GM12878 (cell line): Measurements from ENCODE around the gene CCNJL.
"Not testable (repeated sequence)": the region's sequence is repeated elsewhere in the genome, so short reads cannot be mapped to it uniquely, and the experiment has no call there.

Source experiments
- EGR1 ChIP-seq, 2 experiments: IDR thresholded peaks; 1 replicate in 1 of 2; 2 replicates in 1 of 2; pipeline ENCODE4 v1.6.1; 2011 to 2012; ENCODE audit warnings: low read depth in 2 of 2, low read length in 2 of 2, borderline replicate concordance in 1 of 2, mild to moderate bottlenecking in 1 of 2, moderate library complexity in 1 of 2
- HDGF ChIP-seq: fragments of 450-650 bp; IDR thresholded peaks from 2 replicates; pipeline ENCODE4 v1.6.1; 2016; ENCODE audit warnings: antibody characterized with exemption
- NFYA ChIP-seq: IDR thresholded peaks from 2 replicates; pipeline ENCODE4 v1.6.1; 2011; ENCODE audit warnings: low read depth, mild to moderate bottlenecking, low read length, improper control_type of control experiment, borderline replicate concordance
- POLR2AphosphoS5 ChIP-seq: IDR thresholded peaks from 2 replicates; pipeline ENCODE4 v1.6.1; 2011; ENCODE audit warnings: mild to moderate bottlenecking, low read length, inconsistent platforms
- RFX5 ChIP-seq: IDR thresholded peaks from 2 replicates; pipeline ENCODE4 v1.6.1; 2011; ENCODE audit warnings: low read depth, low read length, improper control_type of control experiment
- SUPT20H ChIP-seq: IDR thresholded peaks from 2 replicates; pipeline ENCODE4 v1.6.1; 2011; ENCODE audit warnings: low read depth, mild to moderate bottlenecking, low read length, moderate library complexity, borderline replicate concordance; ENCODE audit not compliant: control insufficient read depth
- TAF1 ChIP-seq: IDR thresholded peaks from 2 replicates; pipeline ENCODE4 v1.6.1; 2011; ENCODE audit warnings: mild to moderate bottlenecking, low read depth, low read length, borderline replicate concordance
- ZNF274 ChIP-seq: IDR thresholded peaks from one replicate; pipeline ENCODE4 v1.8.0; 2011; ENCODE audit not compliant: insufficient read length, insufficient read depth
- TF ChIP-seq, protein P1 (sequence below), 3 experiments: IDR thresholded peaks in 2 of 3; conservative IDR thresholded peaks in 1 of 3; 2 replicates each; pipeline ENCODE4 v1.5.1; 2011; ENCODE audit warnings: low read depth in 3 of 3, low read length in 3 of 3, mild to moderate bottlenecking in 3 of 3, control low read depth in 2 of 3, moderate library complexity in 2 of 3, inconsistent platforms in 1 of 3, mixed read lengths in 1 of 3; ENCODE audit not compliant: control insufficient read depth in 2 of 3, insufficient read depth in 1 of 3; ENCODE audit errors: extremely low read depth in 1 of 3
- TF ChIP-seq, protein P2 (sequence below): fragments of 450-650 bp; IDR thresholded peaks from 2 replicates; pipeline ENCODE4 v1.6.1; 2018; ENCODE audit warnings: mild to moderate bottlenecking, low read depth, moderate library complexity; ENCODE audit not compliant: partially characterized antibody
- TF ChIP-seq, protein P3 (sequence below): IDR thresholded peaks from 2 replicates; pipeline ENCODE4 v1.6.1; 2011; ENCODE audit warnings: low read depth, low read length, improper control_type of control experiment, borderline replicate concordance
- TF ChIP-seq, protein P4 (sequence below): IDR thresholded peaks from 2 replicates; pipeline ENCODE4 v1.6.1; 2012; ENCODE audit warnings: mild to moderate bottlenecking, low read depth, low read length

DNA sequence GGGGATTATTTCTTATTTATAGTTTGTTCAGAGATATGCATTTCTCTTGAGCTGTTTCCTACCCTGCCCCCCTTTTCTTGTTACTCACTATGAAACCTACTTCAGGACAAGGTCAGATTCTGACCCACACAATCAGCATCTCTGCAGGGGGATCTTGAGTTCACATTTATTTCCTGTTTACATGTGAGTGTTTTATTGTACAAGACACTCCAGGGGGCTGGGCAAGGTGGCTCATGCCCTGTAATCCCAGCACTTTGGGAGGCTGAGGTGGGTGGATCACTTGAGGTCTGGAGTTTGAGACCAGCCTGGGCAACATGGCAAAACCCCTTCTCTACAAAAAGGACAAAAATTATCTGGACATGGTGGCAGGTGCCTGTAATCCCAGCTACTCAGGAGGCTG lies 28.1 kb upstream of the CCNJL start:
- not testable (repeated sequence) for TF ChIP-seq POLR2AphosphoS5; RFX5; EGR1 (IDR thresholded peaks at IDR 0.05; ENCODE audit: borderline replicate concordance in 1 of 2, low read depth in 2 of 2, low read length in 2 of 2); ZNF274; TAF1; NFYA; HDGF; SUPT20H
- TF ChIP-seq, protein P1, sequence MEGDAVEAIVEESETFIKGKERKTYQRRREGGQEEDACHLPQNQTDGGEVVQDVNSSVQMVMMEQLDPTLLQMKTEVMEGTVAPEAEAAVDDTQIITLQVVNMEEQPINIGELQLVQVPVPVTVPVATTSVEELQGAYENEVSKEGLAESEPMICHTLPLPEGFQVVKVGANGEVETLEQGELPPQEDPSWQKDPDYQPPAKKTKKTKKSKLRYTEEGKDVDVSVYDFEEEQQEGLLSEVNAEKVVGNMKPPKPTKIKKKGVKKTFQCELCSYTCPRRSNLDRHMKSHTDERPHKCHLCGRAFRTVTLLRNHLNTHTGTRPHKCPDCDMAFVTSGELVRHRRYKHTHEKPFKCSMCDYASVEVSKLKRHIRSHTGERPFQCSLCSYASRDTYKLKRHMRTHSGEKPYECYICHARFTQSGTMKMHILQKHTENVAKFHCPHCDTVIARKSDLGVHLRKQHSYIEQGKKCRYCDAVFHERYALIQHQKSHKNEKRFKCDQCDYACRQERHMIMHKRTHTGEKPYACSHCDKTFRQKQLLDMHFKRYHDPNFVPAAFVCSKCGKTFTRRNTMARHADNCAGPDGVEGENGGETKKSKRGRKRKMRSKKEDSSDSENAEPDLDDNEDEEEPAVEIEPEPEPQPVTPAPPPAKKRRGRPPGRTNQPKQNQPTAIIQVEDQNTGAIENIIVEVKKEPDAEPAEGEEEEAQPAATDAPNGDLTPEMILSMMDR (IDR thresholded peaks at IDR 0.05 in 2 of 3, conservative IDR thresholded peaks at IDR 0.05 in 1 of 3; ENCODE audit: control insufficient read depth in 2 of 3, extremely low read depth in 1 of 3, insufficient read depth in 1 of 3, low read depth in 3 of 3, low read length in 3 of 3), result not testable (repeated sequence)
- TF ChIP-seq, protein P2, sequence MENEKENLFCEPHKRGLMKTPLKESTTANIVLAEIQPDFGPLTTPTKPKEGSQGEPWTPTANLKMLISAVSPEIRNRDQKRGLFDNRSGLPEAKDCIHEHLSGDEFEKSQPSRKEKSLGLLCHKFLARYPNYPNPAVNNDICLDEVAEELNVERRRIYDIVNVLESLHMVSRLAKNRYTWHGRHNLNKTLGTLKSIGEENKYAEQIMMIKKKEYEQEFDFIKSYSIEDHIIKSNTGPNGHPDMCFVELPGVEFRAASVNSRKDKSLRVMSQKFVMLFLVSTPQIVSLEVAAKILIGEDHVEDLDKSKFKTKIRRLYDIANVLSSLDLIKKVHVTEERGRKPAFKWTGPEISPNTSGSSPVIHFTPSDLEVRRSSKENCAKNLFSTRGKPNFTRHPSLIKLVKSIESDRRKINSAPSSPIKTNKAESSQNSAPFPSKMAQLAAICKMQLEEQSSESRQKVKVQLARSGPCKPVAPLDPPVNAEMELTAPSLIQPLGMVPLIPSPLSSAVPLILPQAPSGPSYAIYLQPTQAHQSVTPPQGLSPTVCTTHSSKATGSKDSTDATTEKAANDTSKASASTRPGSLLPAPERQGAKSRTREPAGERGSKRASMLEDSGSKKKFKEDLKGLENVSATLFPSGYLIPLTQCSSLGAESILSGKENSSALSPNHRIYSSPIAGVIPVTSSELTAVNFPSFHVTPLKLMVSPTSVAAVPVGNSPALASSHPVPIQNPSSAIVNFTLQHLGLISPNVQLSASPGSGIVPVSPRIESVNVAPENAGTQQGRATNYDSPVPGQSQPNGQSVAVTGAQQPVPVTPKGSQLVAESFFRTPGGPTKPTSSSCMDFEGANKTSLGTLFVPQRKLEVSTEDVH, result not testable (repeated sequence)
- TF ChIP-seq, protein P3, sequence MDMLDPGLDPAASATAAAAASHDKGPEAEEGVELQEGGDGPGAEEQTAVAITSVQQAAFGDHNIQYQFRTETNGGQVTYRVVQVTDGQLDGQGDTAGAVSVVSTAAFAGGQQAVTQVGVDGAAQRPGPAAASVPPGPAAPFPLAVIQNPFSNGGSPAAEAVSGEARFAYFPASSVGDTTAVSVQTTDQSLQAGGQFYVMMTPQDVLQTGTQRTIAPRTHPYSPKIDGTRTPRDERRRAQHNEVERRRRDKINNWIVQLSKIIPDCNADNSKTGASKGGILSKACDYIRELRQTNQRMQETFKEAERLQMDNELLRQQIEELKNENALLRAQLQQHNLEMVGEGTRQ, result not testable (repeated sequence)
- TF ChIP-seq, protein P4, sequence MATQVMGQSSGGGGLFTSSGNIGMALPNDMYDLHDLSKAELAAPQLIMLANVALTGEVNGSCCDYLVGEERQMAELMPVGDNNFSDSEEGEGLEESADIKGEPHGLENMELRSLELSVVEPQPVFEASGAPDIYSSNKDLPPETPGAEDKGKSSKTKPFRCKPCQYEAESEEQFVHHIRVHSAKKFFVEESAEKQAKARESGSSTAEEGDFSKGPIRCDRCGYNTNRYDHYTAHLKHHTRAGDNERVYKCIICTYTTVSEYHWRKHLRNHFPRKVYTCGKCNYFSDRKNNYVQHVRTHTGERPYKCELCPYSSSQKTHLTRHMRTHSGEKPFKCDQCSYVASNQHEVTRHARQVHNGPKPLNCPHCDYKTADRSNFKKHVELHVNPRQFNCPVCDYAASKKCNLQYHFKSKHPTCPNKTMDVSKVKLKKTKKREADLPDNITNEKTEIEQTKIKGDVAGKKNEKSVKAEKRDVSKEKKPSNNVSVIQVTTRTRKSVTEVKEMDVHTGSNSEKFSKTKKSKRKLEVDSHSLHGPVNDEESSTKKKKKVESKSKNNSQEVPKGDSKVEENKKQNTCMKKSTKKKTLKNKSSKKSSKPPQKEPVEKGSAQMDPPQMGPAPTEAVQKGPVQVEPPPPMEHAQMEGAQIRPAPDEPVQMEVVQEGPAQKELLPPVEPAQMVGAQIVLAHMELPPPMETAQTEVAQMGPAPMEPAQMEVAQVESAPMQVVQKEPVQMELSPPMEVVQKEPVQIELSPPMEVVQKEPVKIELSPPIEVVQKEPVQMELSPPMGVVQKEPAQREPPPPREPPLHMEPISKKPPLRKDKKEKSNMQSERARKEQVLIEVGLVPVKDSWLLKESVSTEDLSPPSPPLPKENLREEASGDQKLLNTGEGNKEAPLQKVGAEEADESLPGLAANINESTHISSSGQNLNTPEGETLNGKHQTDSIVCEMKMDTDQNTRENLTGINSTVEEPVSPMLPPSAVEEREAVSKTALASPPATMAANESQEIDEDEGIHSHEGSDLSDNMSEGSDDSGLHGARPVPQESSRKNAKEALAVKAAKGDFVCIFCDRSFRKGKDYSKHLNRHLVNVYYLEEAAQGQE, result not testable (repeated sequence)
